Activated B cell treated with CpG ODN at 0.5 μM for 24 hours (primary cell): ENCODE data around the gene ADNP2. TPM values are rescaled to one million over a fixed set of nuclear protein-coding genes. Genes with fewer than 3 reads are reported as not detected.

ENCODE experiments used
- ATAC-seq: fragments of 200-7000 bp; cut with Tn5 transposase; one replicate; pipeline ENCODE4 v1.10.0; 2021; ENCODE audit warnings: low read depth, mild to moderate bottlenecking, moderate library complexity
- CTCF ChIA-PET: fragments of 350-600 bp; sonication (Branson Sonifier 250); formaldehyde crosslinking; loops from one replicate; lab custom pipeline; 2021; ENCODE audit warnings: antibody characterized with exemption; lab: Charles Lee
- POLR2A ChIA-PET: fragments of 350-600 bp; sonication (Branson Sonifier 250); formaldehyde crosslinking; loops from one replicate; lab custom pipeline; 2021; ENCODE audit warnings: antibody characterized with exemption; lab: Charles Lee
- DNase-seq: peaks from one replicate; pipeline ENCODE4 v3.0.0; 2022
- H3K27ac Mint-ChIP-seq: one replicate; pipeline ENCODE4 v1.8.0; 2020; ENCODE audit warnings: mixed read lengths
- H3K27me3 Mint-ChIP-seq: one replicate; pipeline ENCODE4 v1.8.0; 2021; ENCODE audit warnings: mixed read lengths
- H3K36me3 Mint-ChIP-seq: one replicate; pipeline ENCODE4 v1.8.0; 2021; ENCODE audit warnings: low read depth, mixed read lengths
- H3K4me1 Mint-ChIP-seq: one replicate; pipeline ENCODE4 v1.8.0; 2021; ENCODE audit warnings: mixed read lengths
- H3K4me3 Mint-ChIP-seq: one replicate; pipeline ENCODE4 v1.8.0; 2020; ENCODE audit warnings: mild to moderate bottlenecking, mixed read lengths
- H3K9me3 Mint-ChIP-seq: one replicate; pipeline ENCODE4 v1.8.0; 2020; ENCODE audit warnings: mixed read lengths
- intact Hi-C: fragments of 100-400 bp; cut with micrococcal nuclease; formaldehyde crosslinking; loops from one replicate; pipeline ENCODE4 v1.15.1; 2024
- total RNA-seq: library from RNA; stranded (reverse); gene quantifications from 2 replicates; pipeline ENCODE4 v1.2.3, GENCODE V29; 2022
- TF ChIP-seq, protein P1 (sequence below): fragments of 200-600 bp; IDR thresholded peaks from one replicate; pipeline ENCODE4 v1.8.0; 2022; ENCODE audit warnings: antibody characterized with exemption, mild to moderate bottlenecking

Gene ADNP2
- total RNA-seq, 1 donor from 2014 or later = 19.7 TPM

GRCh38 chr18:80095414-80095813 lies 13.6 kb upstream of the ADNP2 start:
- no peak overlapping the region for H3K27ac Mint-ChIP-seq
- POLR2A ChIA-PET = no interaction called here

DNA sequence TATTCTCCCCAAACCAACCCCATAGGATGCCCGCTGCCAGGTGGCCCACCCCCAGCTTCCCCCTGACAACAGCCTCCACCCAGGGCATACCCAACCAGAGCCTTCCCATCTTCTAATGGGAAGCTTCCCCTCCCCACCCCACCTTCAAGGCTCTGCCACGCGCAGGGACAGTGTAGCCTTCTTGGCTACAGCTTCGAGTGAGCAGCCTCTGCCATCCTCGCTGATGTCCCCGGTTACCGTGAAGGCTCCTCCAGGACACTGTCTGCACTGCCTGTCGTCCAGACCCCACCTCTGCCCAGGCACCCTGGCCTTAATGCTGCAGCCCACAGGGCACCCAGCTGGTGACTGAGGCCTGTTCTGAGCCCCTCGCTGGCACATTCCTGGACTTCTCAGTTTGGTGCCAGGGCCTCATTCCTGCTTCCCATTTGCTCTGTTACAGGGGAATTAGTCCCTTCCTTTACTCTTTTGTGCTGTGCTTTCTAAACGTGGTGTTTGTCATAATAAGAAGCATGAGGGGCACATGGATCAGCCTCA lies 13.0 kb upstream of the ADNP2 start:
- Mint-ChIP-seq H3K27ac (no peak overlapping the region), H3K9me3 (peaks cover 5% of the 10 kb centered on the region), H3K36me3 (no peaks in the 10 kb centered on the region), H3K27me3 (peaks cover 3% of the 10 kb centered on the region), H3K4me1 (no peaks in the 10 kb centered on the region), H3K4me3 (no peak overlapping the region)
- no peak for ATAC-seq
- intact Hi-C loops = no loop called here
- ChIA-PET POLR2A (interaction anchor here (0.5 kb wide), 1 partner anchor 96 kb away, joined by 5 read pairs; no protein-coding TSS in a partner anchor), CTCF (no interaction called here)
- TF ChIP-seq, protein P1, sequence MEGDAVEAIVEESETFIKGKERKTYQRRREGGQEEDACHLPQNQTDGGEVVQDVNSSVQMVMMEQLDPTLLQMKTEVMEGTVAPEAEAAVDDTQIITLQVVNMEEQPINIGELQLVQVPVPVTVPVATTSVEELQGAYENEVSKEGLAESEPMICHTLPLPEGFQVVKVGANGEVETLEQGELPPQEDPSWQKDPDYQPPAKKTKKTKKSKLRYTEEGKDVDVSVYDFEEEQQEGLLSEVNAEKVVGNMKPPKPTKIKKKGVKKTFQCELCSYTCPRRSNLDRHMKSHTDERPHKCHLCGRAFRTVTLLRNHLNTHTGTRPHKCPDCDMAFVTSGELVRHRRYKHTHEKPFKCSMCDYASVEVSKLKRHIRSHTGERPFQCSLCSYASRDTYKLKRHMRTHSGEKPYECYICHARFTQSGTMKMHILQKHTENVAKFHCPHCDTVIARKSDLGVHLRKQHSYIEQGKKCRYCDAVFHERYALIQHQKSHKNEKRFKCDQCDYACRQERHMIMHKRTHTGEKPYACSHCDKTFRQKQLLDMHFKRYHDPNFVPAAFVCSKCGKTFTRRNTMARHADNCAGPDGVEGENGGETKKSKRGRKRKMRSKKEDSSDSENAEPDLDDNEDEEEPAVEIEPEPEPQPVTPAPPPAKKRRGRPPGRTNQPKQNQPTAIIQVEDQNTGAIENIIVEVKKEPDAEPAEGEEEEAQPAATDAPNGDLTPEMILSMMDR = no peak
- no peak for DNase-seq

More at GRCh38 chr18:80095414-80095813, 13.6 kb upstream of the ADNP2 start:
- CTCF ChIA-PET = no interaction called here
- Mint-ChIP-seq H3K36me3 (no peaks in the 10 kb centered on the region), H3K9me3 (peaks cover 7% of the 10 kb centered on the region), H3K27me3 (peaks cover 3% of the 10 kb centered on the region), H3K4me1 (no peaks in the 10 kb centered on the region), H3K4me3 (no peak overlapping the region)
- ATAC-seq (no peak), DNase-seq (no peak)
- intact Hi-C loops = no loop called here
- TF ChIP-seq, protein P1 = no peak

DNA sequence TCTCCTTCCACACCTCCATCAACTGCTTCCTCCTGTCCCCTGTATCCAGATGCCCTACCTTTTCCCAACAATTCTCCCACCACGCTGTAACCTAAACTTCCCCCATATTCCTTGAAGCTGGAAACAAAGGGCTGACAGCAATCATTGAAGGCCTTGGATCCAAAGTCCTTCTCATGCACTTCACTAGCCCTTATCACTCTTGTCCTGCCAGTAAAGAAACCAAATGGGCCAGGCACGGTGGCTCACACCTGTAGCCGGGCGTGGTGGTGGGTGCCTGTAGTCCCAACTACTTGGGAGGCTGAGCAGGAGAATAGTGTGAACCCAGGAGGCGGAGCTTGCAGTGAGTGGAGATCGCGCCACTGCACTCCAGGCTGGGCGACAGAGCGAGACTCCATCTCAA lies 11.9 kb upstream of the ADNP2 start:
- TF ChIP-seq, protein P1 = no peak
- ChIA-PET CTCF (no interaction called here), POLR2A (no interaction called here)
- no peak overlapping the region for H3K27ac Mint-ChIP-seq
- no peaks in the 10 kb centered on the region for H3K36me3 Mint-ChIP-seq
- no peaks in the 10 kb centered on the region for H3K4me1 Mint-ChIP-seq
- H3K4me3 Mint-ChIP-seq = no peak overlapping the region
- H3K27me3 Mint-ChIP-seq = no peaks in the 10 kb centered on the region
- peaks cover 6% of the 10 kb centered on the region for H3K9me3 Mint-ChIP-seq
- no peak for DNase-seq
- intact Hi-C loops = no loop called here
- ATAC-seq = no peak

- DNase-seq (no peak), ATAC-seq (no peak)
- TF ChIP-seq, protein P1 = no peak
- intact Hi-C loops = no loop called here
- Mint-ChIP-seq H3K9me3 (peaks cover 6% of the 10 kb centered on the region), H3K36me3 (no peaks in the 10 kb centered on the region), H3K27ac (no peak overlapping the region), H3K27me3 (no peaks in the 10 kb centered on the region), H3K4me3 (no peak overlapping the region), H3K4me1 (peaks cover 26% of the 10 kb centered on the region)
- CTCF ChIA-PET = no interaction called here
- POLR2A ChIA-PET = no interaction called here
Observed at GRCh38 chr18:80103231-80103630, 5.8 kb upstream of the ADNP2 start.

DNA sequence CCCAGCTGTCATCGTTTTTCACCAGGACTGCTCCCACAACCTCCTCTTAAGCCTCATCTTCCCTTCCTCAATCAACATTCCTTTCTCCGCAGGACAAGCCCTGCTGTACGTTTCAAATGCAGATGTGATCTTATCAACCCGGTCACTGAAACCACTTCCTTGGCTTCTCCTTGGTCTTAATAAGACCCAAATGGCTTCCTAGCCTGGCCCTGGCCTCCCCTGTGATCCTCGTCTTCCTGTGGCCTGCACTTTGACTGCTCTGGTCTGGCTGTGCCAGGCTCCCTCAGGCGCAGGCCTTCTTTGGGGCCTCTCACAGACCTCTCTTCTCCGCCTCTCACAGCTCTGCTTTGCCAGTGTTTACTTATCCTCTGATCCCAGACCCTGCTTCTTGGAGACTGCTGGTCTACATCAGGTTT lies 4.7 kb upstream of the ADNP2 start:
- Mint-ChIP-seq H3K9me3 (peaks cover 6% of the 10 kb centered on the region), H3K36me3 (no peaks in the 10 kb centered on the region), H3K4me1 (peaks cover 26% of the 10 kb centered on the region), H3K4me3 (no peak overlapping the region), H3K27me3 (no peaks in the 10 kb centered on the region), H3K27ac (no peak overlapping the region)
- ChIA-PET POLR2A (no interaction called here), CTCF (no interaction called here)
- intact Hi-C loops = no loop called here
- DNase-seq (no peak), ATAC-seq (no peak)
- TF ChIP-seq, protein P1 = no peak
